Stomach (tissue), 4 donors: Measurements from ENCODE around the gene SRSF3.

Experiments
- CTCF ChIP-seq, 7 experiments: fragments of 450-650 bp in 4 of 7; fragments of 200-600 bp in 3 of 7; sonication (generic) in 3 of 7; IDR thresholded peaks; one replicate each; pipeline ENCODE4 v1.5.1; 2016 to 2019; ENCODE audit warnings: antibody characterized with exemption in 7 of 7, control low read depth in 2 of 7, mild to moderate bottlenecking in 1 of 7
- POLR2AphosphoS5 ChIP-seq, 3 donors: sonication (generic); formaldehyde crosslinking; IDR thresholded peaks; one replicate each; pipeline ENCODE4 v1.6.1; 2016; ENCODE audit warnings: antibody characterized with exemption in 3 of 3

DNA sequence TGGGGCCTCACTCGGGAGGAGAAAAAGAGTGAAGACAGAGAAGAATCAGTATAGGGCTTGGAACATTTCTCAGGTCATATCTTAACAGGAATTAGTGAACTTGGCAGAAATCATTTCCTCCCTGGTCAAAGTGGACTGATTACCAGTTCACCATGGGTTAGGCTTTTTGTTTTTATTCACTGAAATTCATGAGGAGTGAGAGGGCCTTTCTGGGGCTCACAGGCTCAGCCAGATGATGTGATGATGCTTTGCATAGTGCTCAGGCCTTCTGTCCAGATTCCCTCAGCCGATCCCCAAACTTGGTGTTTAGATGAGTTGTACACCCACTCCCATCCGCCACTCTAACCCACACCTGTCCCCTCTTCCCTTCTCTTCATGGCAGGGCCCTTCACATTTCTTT lies 32.5 kb downstream of the SRSF3 start:
- TF ChIP-seq CTCF (IDR thresholded peaks at IDR 0.05) (no peak), POLR2AphosphoS5 (IDR thresholded peaks at IDR 0.05) (no peak)
